Islet of Langerhans (tissue), 1 donor: Measurements from ENCODE around the gene FOXN1.
"Not testable (repeated sequence)": the region's sequence is repeated elsewhere in the genome, so short reads cannot be mapped to it uniquely, and the experiment has no call there.

Source experiments
- FAIRE-seq: peaks from one replicate; lab custom pipeline; 2011; peaks lifted over from hg19 to GRCh38; lab: Jason Lieb, UNC

FOXN1 gene

DNA sequence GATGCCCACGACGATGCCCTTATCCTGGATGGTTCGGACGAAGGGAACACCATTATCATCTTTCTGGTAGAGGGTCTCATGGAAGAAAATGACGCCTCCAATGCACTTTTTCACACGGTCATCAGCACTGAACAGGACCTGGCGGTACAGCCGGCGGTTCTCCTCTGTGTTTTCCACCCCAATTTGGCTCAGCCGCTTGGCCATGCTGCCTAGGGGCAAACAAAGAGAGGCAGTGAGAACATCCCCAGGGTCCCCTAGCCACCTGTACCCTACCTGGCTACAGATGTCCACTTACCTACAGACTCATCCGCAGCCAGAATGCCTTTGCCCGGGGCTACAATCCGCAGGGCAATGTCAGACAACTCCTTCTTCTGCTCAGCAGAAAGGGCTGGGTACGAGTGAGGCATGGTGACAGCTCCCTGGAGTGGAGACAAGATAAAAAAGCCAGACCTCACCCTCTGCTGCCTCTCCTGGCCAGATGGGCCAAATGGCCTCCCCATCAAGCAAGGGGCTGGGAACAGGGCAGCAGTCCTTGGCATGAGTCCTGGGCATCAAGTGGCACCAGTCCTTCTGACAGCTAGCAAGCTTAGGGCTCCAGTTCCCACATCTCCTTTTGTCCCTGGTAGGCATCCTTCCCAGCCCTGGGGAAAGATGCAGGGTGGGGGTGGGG, 69.1 kb downstream of the FOXN1 start:
- no peak for FAIRE-seq

DNA sequence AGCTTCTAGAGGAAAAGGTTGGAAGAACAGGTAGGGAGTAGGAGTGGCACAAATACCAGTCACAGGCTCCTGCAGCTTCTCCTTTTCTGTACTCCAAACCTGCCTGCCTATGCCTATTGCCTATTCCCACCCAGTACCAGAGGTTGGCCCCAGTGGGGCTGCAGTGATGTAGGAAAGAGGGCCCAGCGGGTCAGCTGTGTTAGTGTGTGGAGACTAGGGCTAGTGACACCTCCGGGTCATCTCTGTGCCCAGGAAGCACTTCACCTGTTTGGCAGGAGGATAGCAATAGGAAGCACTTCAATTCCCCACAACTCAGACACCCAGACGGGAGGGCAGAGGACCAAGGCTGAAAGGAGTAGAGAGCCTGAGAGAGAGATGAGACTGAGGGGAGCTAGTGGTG, 69.9 kb downstream of the FOXN1 start:
- not testable (repeated sequence) for FAIRE-seq

GRCh38 chr17:28576758-28577465, 70.8 kb downstream of the FOXN1 start, which contains the start of gene ALDOC:
TSS of gene ALDOC (minus strand) at chr17:28576895. CDS start at chr17:28575532, 1,363 bp downstream.
- no peak for FAIRE-seq

GRCh38 chr17:28577466-28577824, 71.3 kb downstream of the FOXN1 start:
- no peak for FAIRE-seq

DNA sequence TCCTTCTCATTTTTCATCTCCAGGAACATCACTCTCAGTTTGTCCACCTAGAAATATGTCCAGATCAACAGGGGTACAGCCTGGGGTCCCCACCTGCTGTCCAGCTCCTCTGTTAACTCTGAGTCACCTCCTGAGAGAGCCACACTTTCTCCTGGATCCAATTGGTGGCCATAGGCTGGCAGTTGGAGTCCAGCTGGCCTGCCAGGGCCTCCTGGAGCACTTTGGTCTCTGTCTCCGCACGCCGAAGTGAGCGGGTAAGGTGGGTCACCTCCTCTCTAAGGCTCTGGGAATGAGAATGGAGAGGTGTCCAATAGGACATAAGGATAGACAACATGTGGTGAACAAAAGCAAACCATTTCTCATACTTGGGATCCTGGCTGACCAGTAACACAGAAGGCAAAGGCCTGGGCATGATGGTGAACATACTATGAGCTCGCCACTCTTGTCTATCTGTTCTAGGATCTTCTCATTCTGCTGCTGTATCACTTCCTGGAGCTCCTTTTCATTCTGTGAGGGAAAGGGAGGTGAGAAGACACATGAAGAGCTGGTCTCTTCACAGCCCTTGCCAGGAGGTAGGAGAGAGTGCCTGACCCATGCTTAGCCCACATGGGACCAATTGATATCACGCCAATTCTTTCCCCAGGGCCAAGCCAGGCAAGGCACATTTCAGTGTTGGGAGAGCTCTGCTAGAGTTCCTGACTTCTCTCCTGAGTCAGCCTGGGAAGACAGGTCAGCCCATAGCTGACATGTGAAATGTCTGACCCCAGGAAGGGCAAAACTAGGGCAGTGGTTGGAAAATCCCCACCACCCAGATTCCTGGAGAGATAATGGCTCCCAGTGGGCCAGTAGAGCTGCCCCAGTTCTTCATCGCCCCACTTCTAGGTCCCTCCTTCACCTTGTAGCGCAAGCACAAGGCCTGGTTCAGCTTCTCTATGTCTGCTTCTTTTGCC, 72.4 kb downstream of the FOXN1 start:
- no peak for FAIRE-seq

DNA sequence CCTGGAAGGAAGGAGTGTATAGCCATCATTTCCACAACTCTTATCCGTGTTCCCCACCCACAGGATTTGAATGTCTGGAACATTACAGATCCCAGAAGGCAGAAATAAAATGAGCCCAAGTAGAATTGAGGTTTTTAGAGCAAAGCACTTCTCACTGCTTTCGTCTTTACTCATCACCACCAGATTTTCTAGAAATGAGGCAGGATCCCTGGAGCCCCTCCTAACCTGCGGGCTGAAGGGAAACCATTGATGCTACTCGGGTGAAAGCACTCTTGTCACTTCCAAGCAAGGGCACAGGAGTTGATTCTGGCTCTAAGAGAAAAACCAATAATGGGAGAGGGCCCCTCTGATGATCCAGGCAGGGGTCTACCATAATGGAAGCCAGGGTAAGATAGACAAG, 73.4 kb downstream of the FOXN1 start:
- FAIRE-seq = no peak

- FAIRE-seq = no peak
Observed at GRCh38 chr17:28580959-28581358, 74.8 kb downstream of the FOXN1 start.

GRCh38 chr17:28582513-28582912, 76.4 kb downstream of the FOXN1 start:
- no peak for FAIRE-seq

- no peak for FAIRE-seq
Observed at GRCh38 chr17:28584434-28584833, 78.3 kb downstream of the FOXN1 start.

DNA sequence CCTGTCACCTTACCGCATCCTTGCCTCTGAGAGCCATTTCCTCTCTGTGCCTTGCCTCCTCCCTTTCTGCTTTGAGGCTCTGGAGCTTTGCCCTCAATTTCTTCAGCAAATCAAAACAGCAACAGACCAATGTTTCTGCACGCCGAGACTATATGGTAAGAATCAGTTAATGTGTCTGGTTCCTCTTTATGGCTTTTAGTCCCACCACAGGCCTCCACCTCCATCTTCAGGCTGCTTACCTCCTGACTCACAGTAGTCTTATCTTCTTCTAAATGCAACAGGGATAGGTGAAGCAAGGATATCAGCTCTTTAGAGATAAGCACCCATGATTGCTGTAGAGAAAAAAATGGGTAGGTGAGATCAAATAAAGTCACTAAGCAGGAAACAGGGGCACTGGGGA, 79.7 kb downstream of the FOXN1 start:
- FAIRE-seq = no peak
